Fibroblast of the aortic adventitia (primary cell): ENCODE data around the gene ECSCR. TPM values are rescaled to one million over a fixed set of nuclear protein-coding genes. Genes with fewer than 3 reads are reported as not detected.
A peak's percentile ranks its signal among the peaks of the same experiment; 100 is the strongest.

Experiments
- DNase-seq: peaks from one replicate; pipeline ENCODE4 v3.0.0-alpha.2; 2010; ENCODE audit warnings: low read depth
- H3K4me3 ChIP-seq: 2 replicates; pipeline ENCODE4 v1.5.1; 2011; ENCODE audit warnings: low read depth, mild to moderate bottlenecking, control low read depth, low read length, moderate library complexity
- CTCF ChIP-seq: IDR thresholded peaks from 2 replicates; pipeline ENCODE4 v1.5.1; 2011; ENCODE audit warnings: mild to moderate bottlenecking, low read length, control low read depth, inconsistent platforms; ENCODE audit not compliant: insufficient read depth
- total RNA-seq: library from RNA; depleted of rRNA; stranded (reverse); fragments of >200 nt; gene quantifications from 2 replicates; pipeline ENCODE4 v1.2.3, GENCODE V29; 2012; ENCODE audit warnings: low replicate concordance

ECSCR gene
- total RNA-seq, 1 donor, result 0.36 TPM

GRCh38 chr5:139438707-139439012, 23.9 kb downstream of the ECSCR start:
- H3K4me3 ChIP-seq, result peak overlapping the region; percentile 97
- no peak for TF ChIP-seq CTCF
- DNase-seq, result no peak

GRCh38 chr5:139435676-139436075, 26.9 kb downstream of the ECSCR start:
- DNase-seq, result no peak
- TF ChIP-seq CTCF, result no peak
- H3K4me3 ChIP-seq, result no peak overlapping the region

- no peak overlapping the region for H3K4me3 ChIP-seq
- DNase-seq, result no peak
- TF ChIP-seq CTCF, result no peak
These were observed 30.8 kb downstream of the ECSCR start for GRCh38 chr5:139431706-139432105.

- DNase-seq, result no peak
- TF ChIP-seq CTCF, result no peak
- no peak overlapping the region for H3K4me3 ChIP-seq
These were observed 32.5 kb downstream of the ECSCR start for GRCh38 chr5:139430015-139430414.

GRCh38 chr5:139426203-139426885, 36.2 kb downstream of the ECSCR start:
- H3K4me3 ChIP-seq, result no peak overlapping the region
- no peak for TF ChIP-seq CTCF
- no peak for DNase-seq

GRCh38 chr5:139425497-139425896, 37.0 kb downstream of the ECSCR start:
- no peak overlapping the region for H3K4me3 ChIP-seq
- DNase-seq, result no peak
- no peak for TF ChIP-seq CTCF

GRCh38 chr5:139422307-139422893, 40.1 kb downstream of the ECSCR start:
- H3K4me3 ChIP-seq, result no peak overlapping the region
- peak; percentile 83 for TF ChIP-seq CTCF
- DNase-seq, result peak; percentile 83
